Measurements from ENCODE around the gene TMEM200B. TPM values are rescaled to one million over a fixed set of nuclear protein-coding genes. Genes with fewer than 3 reads are reported as not detected.
"Not testable (repeated sequence)": the region's sequence is repeated elsewhere in the genome, so short reads cannot be mapped to it uniquely, and the experiment has no call there.

The TMEM200B gene
- total and polyA plus RNA-seq, 2 donors (not counting 1 experiment from before 2014, with no cell fraction given): 17.7 to 20.8 TPM

DNA sequence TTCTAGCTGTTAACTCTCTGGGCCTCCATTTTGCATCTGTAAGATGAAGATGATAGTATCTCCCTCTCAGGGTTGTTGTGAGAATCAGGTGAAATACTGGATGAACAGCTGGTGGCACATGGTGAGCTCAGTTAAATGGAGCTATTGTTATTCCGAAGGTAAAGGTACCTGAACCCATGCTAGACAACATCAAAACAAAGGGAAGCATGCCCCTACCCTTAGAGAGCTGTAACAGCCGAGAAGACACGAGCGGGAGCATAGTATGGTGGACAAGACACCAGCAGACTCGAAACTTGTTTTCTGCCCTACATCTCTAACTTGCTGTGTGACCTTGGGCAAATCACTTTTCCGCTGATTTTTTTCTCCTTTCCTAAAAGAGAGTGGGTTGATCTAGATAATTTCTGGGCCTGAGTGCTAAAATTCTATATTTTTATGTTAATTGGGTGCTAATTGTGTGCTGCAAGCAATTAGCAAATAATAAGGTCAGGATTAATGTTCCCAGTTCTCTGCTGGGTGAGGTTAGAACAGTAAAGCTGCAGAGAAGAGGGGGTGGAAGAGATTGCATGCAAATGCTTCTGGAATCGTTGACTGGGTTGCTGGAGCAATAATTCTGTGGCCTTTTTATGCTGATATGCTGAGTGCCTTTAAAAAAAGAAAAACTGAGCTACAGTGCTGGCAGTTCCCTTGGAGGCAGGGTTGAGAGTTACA lies 10.8 kb downstream of the TMEM200B start:
- Histone ChIP-seq H3K79me2 (ENCODE audit: control insufficient read depth, insufficient read depth, low read length) (no peaks in the 10 kb centered on the region), H3K9me3 (ENCODE audit: control insufficient read depth, insufficient read depth, low read depth, low read length) (no peaks in the 10 kb centered on the region), H3K4me3 (replicated peaks in 1 of 4; ENCODE audit: control extremely low read depth in 1 of 4, insufficient read depth in 1 of 4, low read depth in 3 of 4, low read length in 4 of 4) (no peak overlapping the region), H3K27ac (ENCODE audit: insufficient read depth, low read length) (no peak overlapping the region), H3K9ac (ENCODE audit: insufficient read depth, low read length) (no peak overlapping the region), H2AFZ (ENCODE audit: low read length) (no peak overlapping the region), H3K4me1 (ENCODE audit: control insufficient read depth, extremely low read depth, insufficient read depth, low read length) (no peaks in the 10 kb centered on the region), H3K36me3 (ENCODE audit: control insufficient read depth, insufficient read depth, low read length) (no peaks in the 10 kb centered on the region), H3K4me2 (ENCODE audit: extremely low read depth, insufficient read depth, low read length) (no peak overlapping the region), H3K27me3 (ENCODE audit: control insufficient read depth, insufficient read depth, low read length) (no peaks in the 10 kb centered on the region), H4K20me1 (ENCODE audit: control insufficient read depth, extremely low read depth, insufficient read depth, low read length) (no peaks in the 10 kb centered on the region)
- DNase-seq (ENCODE audit: low read depth in 2 of 2): no peak
- no peak for TF ChIP-seq CTCF (conservative IDR thresholded peaks at IDR 0.05 in 1 of 2, IDR thresholded peaks at IDR 0.05 in 1 of 2; ENCODE audit: low read depth in 1 of 2, low read length in 2 of 2)
- TF ChIP-seq EZH2 (IDR thresholded peaks at IDR 0.05; ENCODE audit: low read length, missing control alignments): no peak

GRCh38 chr1:29108041-29108440 lies 15.7 kb downstream of the TMEM200B start:
- DNase-seq (ENCODE audit: low read depth in 2 of 2); H3K9me3 ChIP-seq (ENCODE audit: control insufficient read depth, insufficient read depth, low read depth, low read length); H3K36me3 ChIP-seq (ENCODE audit: control insufficient read depth, insufficient read depth, low read length); H3K4me2 ChIP-seq (ENCODE audit: extremely low read depth, insufficient read depth, low read length); H3K27ac ChIP-seq (ENCODE audit: insufficient read depth, low read length); H3K9ac ChIP-seq (ENCODE audit: insufficient read depth, low read length); H3K4me3 ChIP-seq (replicated peaks in 1 of 4; ENCODE audit: control extremely low read depth in 1 of 4, insufficient read depth in 1 of 4, low read depth in 3 of 4, low read length in 4 of 4); H3K4me1 ChIP-seq (ENCODE audit: control insufficient read depth, extremely low read depth, insufficient read depth, low read length); H2AFZ ChIP-seq (ENCODE audit: low read length); H3K27me3 ChIP-seq (ENCODE audit: control insufficient read depth, insufficient read depth, low read length); H3K79me2 ChIP-seq (ENCODE audit: control insufficient read depth, insufficient read depth, low read length); H4K20me1 ChIP-seq (ENCODE audit: control insufficient read depth, extremely low read depth, insufficient read depth, low read length): not testable (repeated sequence)

- Histone ChIP-seq H3K27ac (ENCODE audit: insufficient read depth, low read length) (no peak overlapping the region), H4K20me1 (ENCODE audit: control insufficient read depth, extremely low read depth, insufficient read depth, low read length) (no peaks in the 10 kb centered on the region), H3K4me3 (replicated peaks in 1 of 4; ENCODE audit: control extremely low read depth in 1 of 4, insufficient read depth in 1 of 4, low read depth in 3 of 4, low read length in 4 of 4) (no peak overlapping the region), H3K9me3 (ENCODE audit: control insufficient read depth, insufficient read depth, low read depth, low read length) (no peaks in the 10 kb centered on the region), H2AFZ (ENCODE audit: low read length) (no peak overlapping the region), H3K27me3 (ENCODE audit: control insufficient read depth, insufficient read depth, low read length) (no peaks in the 10 kb centered on the region), H3K4me2 (ENCODE audit: extremely low read depth, insufficient read depth, low read length) (no peak overlapping the region), H3K79me2 (ENCODE audit: control insufficient read depth, insufficient read depth, low read length) (no peaks in the 10 kb centered on the region), H3K36me3 (ENCODE audit: control insufficient read depth, insufficient read depth, low read length) (no peaks in the 10 kb centered on the region), H3K9ac (ENCODE audit: insufficient read depth, low read length) (no peak overlapping the region), H3K4me1 (ENCODE audit: control insufficient read depth, extremely low read depth, insufficient read depth, low read length) (no peaks in the 10 kb centered on the region)
- DNase-seq (ENCODE audit: low read depth in 2 of 2): peak in 1 of 2 donors; percentile 37
- TF ChIP-seq CTCF (conservative IDR thresholded peaks at IDR 0.05 in 1 of 2, IDR thresholded peaks at IDR 0.05 in 1 of 2; ENCODE audit: low read depth in 1 of 2, low read length in 2 of 2) (no peak), EZH2 (IDR thresholded peaks at IDR 0.05; ENCODE audit: low read length, missing control alignments) (no peak)
Observed at GRCh38 chr1:29105822-29106221, 17.9 kb downstream of the TMEM200B start.

Measured in fibroblast of lung (primary cell).